OCI-LY1 (cell line): ENCODE measurements around the gene FXYD1.

Source experiments
- CTCF ChIP-seq: fragments of 200-600 bp; sonication (generic), shearing (Covaris generic); IDR thresholded peaks from 2 replicates; pipeline ENCODE4 v1.5.1; 2017; ENCODE audit warnings: mild to moderate bottlenecking, antibody characterized with exemption, low read length, moderate library complexity, mixed read lengths
- EZH2 ChIP-seq: fragments of 200-600 bp; sonication (generic), shearing (Covaris generic); IDR thresholded peaks from 2 replicates; pipeline ENCODE4 v1.8.0; 2017; ENCODE audit warnings: borderline replicate concordance, mixed run types, mild to moderate bottlenecking, antibody characterized with exemption, low read length, moderate library complexity, mixed read lengths

- TF ChIP-seq CTCF (no peak), EZH2 (no peak)
These were observed 12.6 kb upstream of the FXYD1 start for GRCh38 chr19:35125749-35126623.
